Vein endothelial cell (primary cell): ENCODE measurements around the gene GIMAP6. TPM values are rescaled to one million over a fixed set of nuclear protein-coding genes. Genes with fewer than 3 reads are reported as not detected.

Experiments
- total RNA-seq: library from RNA; depleted of rRNA; stranded (reverse); fragments of >200 nt; gene quantifications from 2 replicates; pipeline ENCODE4 v1.2.3, GENCODE V29; 2012

The GIMAP6 gene
- 171 and 211 TPM in 2 replicates for total RNA-seq

GRCh38 chr7:150631866-150632864, at the start of gene GIMAP6:
GIMAP6 (minus strand) TSS chr7:150632385; CDS start chr7:150630142, 2,243 bp downstream.

Other genes starting within 250 kb of the GIMAP6 start
- 49.6 and 68.7 TPM in 2 replicates for gene GIMAP8, start 181.8 kb downstream of the GIMAP6 start, total RNA-seq
- 25.2 and 31.6 TPM in 2 replicates for gene GIMAP7, start 117.5 kb downstream of the GIMAP6 start, total RNA-seq
- gene GIMAP4, start 65.0 kb downstream of the GIMAP6 start, total RNA-seq: 134 and 166 TPM in 2 replicates
- 32.3 and 39.2 TPM in 2 replicates for gene GIMAP2, start 53.3 kb upstream of the GIMAP6 start, total RNA-seq
- gene GIMAP1, start 84.2 kb upstream of the GIMAP6 start, total RNA-seq: 13.8 and 14.4 TPM in 2 replicates
- 63.7 and 101 TPM in 2 replicates for gene GIMAP5, start 105.0 kb upstream of the GIMAP6 start, total RNA-seq
- not detected in 2 replicates for gene TMEM176B, start 168.0 kb upstream of the GIMAP6 start, total RNA-seq
- not detected in 2 replicates for gene TMEM176A, start 168.4 kb upstream of the GIMAP6 start, total RNA-seq
- not detected in 2 replicates for gene AOC1, start 220.1 kb upstream of the GIMAP6 start, total RNA-seq